Neural cell (in vitro differentiated cells): ENCODE results near the gene IRX3.

Experiments used
- POLR2AphosphoS5 ChIP-seq: IDR thresholded peaks from 2 replicates; pipeline ENCODE4 v1.6.1; 2012
- RAD21 ChIP-seq: fragments of 450-650 bp; conservative IDR thresholded peaks from 2 replicates; pipeline ENCODE4 v1.6.1; 2014; ENCODE audit warnings: antibody characterized with exemption, mild to moderate bottlenecking, moderate library complexity
- TF ChIP-seq, protein P1 (sequence below): fragments of 450-650 bp; IDR thresholded peaks from 2 replicates; pipeline ENCODE4 v1.5.1; 2014; ENCODE audit warnings: antibody characterized with exemption, mild to moderate bottlenecking, moderate library complexity; ENCODE audit not compliant: poor library complexity, severe bottlenecking

DNA sequence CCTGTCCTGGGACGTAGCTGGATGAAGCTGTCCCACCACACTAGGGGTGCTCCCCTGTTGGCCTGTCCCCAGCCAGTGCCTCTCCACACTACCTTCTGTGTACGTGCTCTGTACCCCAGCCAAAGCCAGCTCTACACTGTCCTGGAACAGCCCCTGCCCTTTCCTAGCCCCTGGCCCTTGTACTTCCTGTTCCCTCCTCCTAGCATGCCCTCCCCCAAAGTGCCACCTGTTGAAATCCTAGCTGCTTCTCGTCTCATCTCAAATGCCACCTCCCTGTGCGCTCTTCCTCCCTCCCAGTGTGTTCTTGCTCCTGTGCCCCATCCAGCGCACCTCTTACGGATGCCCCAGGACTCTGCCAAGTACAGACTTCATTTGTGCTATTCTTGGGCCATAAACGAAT, 33.5 kb downstream of the IRX3 start:
- TF ChIP-seq RAD21 (no peak), POLR2AphosphoS5 (no peak)
- TF ChIP-seq, protein P1, sequence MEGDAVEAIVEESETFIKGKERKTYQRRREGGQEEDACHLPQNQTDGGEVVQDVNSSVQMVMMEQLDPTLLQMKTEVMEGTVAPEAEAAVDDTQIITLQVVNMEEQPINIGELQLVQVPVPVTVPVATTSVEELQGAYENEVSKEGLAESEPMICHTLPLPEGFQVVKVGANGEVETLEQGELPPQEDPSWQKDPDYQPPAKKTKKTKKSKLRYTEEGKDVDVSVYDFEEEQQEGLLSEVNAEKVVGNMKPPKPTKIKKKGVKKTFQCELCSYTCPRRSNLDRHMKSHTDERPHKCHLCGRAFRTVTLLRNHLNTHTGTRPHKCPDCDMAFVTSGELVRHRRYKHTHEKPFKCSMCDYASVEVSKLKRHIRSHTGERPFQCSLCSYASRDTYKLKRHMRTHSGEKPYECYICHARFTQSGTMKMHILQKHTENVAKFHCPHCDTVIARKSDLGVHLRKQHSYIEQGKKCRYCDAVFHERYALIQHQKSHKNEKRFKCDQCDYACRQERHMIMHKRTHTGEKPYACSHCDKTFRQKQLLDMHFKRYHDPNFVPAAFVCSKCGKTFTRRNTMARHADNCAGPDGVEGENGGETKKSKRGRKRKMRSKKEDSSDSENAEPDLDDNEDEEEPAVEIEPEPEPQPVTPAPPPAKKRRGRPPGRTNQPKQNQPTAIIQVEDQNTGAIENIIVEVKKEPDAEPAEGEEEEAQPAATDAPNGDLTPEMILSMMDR, result no peak
